ENCODE measurements around the gene HTR4. TPM values are rescaled to one million over a fixed set of nuclear protein-coding genes. Genes with fewer than 3 reads are reported as not detected.

Gene HTR4
- total and polyA plus RNA-seq, 2 donors (not counting 3 experiments of a cell fraction or from before 2014, with no cell fraction given): not detected

DNA sequence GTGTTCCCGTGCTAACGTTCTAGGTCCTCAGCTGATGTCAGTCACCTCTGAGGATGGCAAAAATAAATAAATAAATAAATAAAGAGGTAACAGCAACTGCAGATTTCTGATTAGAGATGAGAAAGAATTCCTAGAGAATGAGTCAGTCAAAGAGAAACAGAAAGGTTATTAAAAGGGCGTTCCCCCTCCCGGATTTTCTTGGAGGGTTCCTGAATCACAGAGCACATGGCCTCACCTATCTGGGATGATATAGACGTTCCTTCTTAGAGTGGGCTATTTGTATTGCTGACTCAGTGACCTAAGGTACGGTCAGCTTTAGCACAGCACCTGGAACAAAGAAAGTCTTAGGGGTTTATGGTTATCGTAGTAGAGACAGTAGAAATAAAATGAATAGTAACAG, 30.6 kb downstream of the HTR4 start:
- Histone ChIP-seq H2AFZ (ENCODE audit: low read depth, low read length) (peak overlapping the region; percentile 60), H3K9ac (replicated peaks; ENCODE audit: extremely low read depth, insufficient read depth, low read length) (no peak overlapping the region), H3K79me2 (ENCODE audit: control insufficient read depth, insufficient read depth, low read length) (no peaks in the 10 kb centered on the region), H3K27ac (ENCODE audit: insufficient read depth, low read depth, low read length) (no peak overlapping the region), H3K9me3 (replicated peaks; ENCODE audit: control insufficient read depth, insufficient read depth, low read length) (no peaks in the 10 kb centered on the region), H3K4me2 (ENCODE audit: insufficient read depth, low read length) (peak overlapping the region; percentile 67), H3K27me3 (ENCODE audit: control insufficient read depth in 2 of 2, insufficient read depth in 2 of 2, low read length in 2 of 2) (no peaks in the 10 kb centered on the region), H3K4me1 (ENCODE audit: control insufficient read depth, extremely low read depth, insufficient read depth, low read length) (peaks cover 37% of the 10 kb centered on the region), H4K20me1 (replicated peaks; ENCODE audit: control insufficient read depth, extremely low read depth, insufficient read depth, low read length) (no peaks in the 10 kb centered on the region), H3K36me3 (ENCODE audit: control insufficient read depth in 2 of 2, extremely low read depth in 1 of 2, insufficient read depth in 2 of 2, low read length in 2 of 2) (no peaks in the 10 kb centered on the region), H3K9me1 (replicated peaks; ENCODE audit: control insufficient read depth, extremely low read depth, insufficient read depth, low read length) (no peaks in the 10 kb centered on the region), H3K4me3 (replicated peaks in 1 of 3; ENCODE audit: insufficient read depth in 1 of 3, low read depth in 1 of 3, low read length in 3 of 3) (no peak overlapping the region)
- dilution Hi-C loops (cut with MboI; ENCODE audit: extremely low pct_ligation_motif_present, low sequenced_read_pairs): no loop called here
- TF ChIP-seq EZH2 (IDR thresholded peaks at IDR 0.05; ENCODE audit: borderline replicate concordance, low read depth, low read length, severe bottlenecking): no peak
- peak; percentile 47 for TF ChIP-seq FOS (IDR thresholded peaks at IDR 0.05; ENCODE audit: borderline replicate concordance, insufficient read depth, low read length)
- TF ChIP-seq MYC (IDR thresholded peaks at IDR 0.05; ENCODE audit: low read depth, low read length): no peak
- TF ChIP-seq POLR2A (IDR thresholded peaks at IDR 0.05; ENCODE audit: low read depth, low read length): no peak
- TF ChIP-seq GATA2 (IDR thresholded peaks at IDR 0.05; ENCODE audit: insufficient read depth, insufficient read length, low read depth, low read length): peak; percentile 77
- TF ChIP-seq, protein P1, sequence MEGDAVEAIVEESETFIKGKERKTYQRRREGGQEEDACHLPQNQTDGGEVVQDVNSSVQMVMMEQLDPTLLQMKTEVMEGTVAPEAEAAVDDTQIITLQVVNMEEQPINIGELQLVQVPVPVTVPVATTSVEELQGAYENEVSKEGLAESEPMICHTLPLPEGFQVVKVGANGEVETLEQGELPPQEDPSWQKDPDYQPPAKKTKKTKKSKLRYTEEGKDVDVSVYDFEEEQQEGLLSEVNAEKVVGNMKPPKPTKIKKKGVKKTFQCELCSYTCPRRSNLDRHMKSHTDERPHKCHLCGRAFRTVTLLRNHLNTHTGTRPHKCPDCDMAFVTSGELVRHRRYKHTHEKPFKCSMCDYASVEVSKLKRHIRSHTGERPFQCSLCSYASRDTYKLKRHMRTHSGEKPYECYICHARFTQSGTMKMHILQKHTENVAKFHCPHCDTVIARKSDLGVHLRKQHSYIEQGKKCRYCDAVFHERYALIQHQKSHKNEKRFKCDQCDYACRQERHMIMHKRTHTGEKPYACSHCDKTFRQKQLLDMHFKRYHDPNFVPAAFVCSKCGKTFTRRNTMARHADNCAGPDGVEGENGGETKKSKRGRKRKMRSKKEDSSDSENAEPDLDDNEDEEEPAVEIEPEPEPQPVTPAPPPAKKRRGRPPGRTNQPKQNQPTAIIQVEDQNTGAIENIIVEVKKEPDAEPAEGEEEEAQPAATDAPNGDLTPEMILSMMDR (IDR thresholded peaks at IDR 0.05; ENCODE audit: extremely low read depth in 1 of 2, insufficient read depth in 1 of 2, low read depth in 1 of 2, low read length in 2 of 2): no peak
- no peak for TF ChIP-seq JUN (IDR thresholded peaks at IDR 0.05; ENCODE audit: borderline replicate concordance, insufficient read depth, insufficient read length, low read depth)
- BruUV-seq (replicated peaks): no TSS peak
- POLR2A ChIA-PET: no interaction called here
- DNase-seq (ENCODE audit: low read depth, low spot score): peak; percentile 41
- intact Hi-C loops (cut with micrococcal nuclease): loop anchor here (5.0 kb wide), 1 partner anchor 156 kb away; no protein-coding TSS in a partner anchor
- CTCF ChIA-PET: no interaction called here
- peak; percentile 53 for FAIRE-seq
